Measurements from ENCODE around the gene CPLX1.
"Not testable (repeated sequence)": the region's sequence is repeated elsewhere in the genome, so short reads cannot be mapped to it uniquely, and the experiment has no call there.

Gene CPLX1

GRCh38 chr4:757111-757510, 68.8 kb downstream of the CPLX1 start:
- POLR2A ChIA-PET, result no interaction called here
- CTCF ChIA-PET, result interaction anchor here (1.3 kb wide), 1 partner anchor 176 kb away, joined by 3 read pairs; the partner anchor contains the start of gene TMEM175
- no peak for DNase-seq (ENCODE audit: extremely low spot score)
- TF ChIP-seq HDGF (IDR thresholded peaks at IDR 0.05; ENCODE audit: borderline replicate concordance), result no peak
- no peak for TF ChIP-seq L3MBTL2 (conservative IDR thresholded peaks at IDR 0.05)
- no peak for TF ChIP-seq FOXK2 (IDR thresholded peaks at IDR 0.05)
- no peak for TF ChIP-seq CTBP1 (IDR thresholded peaks at IDR 0.05; ENCODE audit: borderline replicate concordance)
- TF ChIP-seq SP1 (IDR thresholded peaks at IDR 0.05), result no peak
- no peak for TF ChIP-seq LEF1 (IDR thresholded peaks at IDR 0.05; ENCODE audit: borderline replicate concordance)
- no peak for TF ChIP-seq BHLHE40 (IDR thresholded peaks at IDR 0.05; ENCODE audit: borderline replicate concordance)
- no peak for TF ChIP-seq ZNF384 (IDR thresholded peaks at IDR 0.05)
- no peak for TF ChIP-seq ELF4 (IDR thresholded peaks at IDR 0.05)

DNA sequence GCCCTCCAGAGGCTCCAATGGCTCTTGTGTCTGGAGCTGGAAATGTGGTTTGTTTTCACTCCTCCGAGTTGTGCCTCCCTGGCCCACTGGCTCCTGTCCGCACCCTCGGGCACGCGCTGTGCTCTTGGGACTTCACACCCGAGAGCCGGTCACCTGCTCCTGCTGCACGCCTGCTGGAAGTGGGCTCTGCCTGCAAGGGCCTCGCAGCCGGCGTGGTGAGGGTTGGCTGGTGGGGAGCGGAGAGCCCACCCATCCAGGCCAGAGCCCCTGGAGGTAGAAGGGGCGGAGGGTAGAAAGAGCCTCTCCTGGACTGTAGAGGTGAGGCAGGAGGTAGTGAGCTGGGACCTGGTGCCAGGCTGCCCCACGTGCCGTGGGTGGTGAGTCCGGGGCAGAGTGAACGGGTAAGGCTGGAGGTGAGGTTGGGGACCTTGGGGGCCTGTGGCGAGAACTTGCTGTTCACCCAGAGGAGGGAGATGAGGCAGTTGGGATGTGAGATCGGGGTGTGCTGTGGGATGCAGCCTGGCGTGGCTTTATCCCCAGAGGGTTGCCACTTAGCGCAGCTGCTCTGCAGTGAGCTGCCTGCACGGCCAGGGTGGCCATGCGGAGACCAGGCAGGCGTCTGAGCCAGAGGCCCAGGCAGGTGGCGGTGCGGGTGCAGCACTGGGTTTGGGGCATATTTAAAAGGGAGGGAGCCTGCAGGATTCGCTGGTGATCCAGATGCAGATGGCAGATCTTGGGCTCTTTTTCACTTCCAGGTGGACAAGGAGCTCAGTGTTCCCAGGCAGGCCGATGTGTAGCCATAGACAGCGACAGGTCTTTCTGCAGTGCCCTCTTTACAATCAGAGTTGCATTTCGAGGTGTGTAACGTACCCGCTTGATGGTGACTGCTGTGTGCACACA, 71.5 kb downstream of the CPLX1 start:
- TF ChIP-seq HDGF (IDR thresholded peaks at IDR 0.05; ENCODE audit: borderline replicate concordance), result no peak
- TF ChIP-seq FOXK2 (IDR thresholded peaks at IDR 0.05), result no peak
- TF ChIP-seq SUZ12 (IDR thresholded peaks at IDR 0.05), result no peak
- no peak for TF ChIP-seq ARNT (IDR thresholded peaks at IDR 0.05)
- TF ChIP-seq FOXM1 (IDR thresholded peaks at IDR 0.05; ENCODE audit: borderline replicate concordance), result no peak
- TF ChIP-seq FOXA1 (IDR thresholded peaks at IDR 0.05), result no peak
- no peak for TF ChIP-seq NFRKB (IDR thresholded peaks at IDR 0.05)
- TF ChIP-seq, protein P1, sequence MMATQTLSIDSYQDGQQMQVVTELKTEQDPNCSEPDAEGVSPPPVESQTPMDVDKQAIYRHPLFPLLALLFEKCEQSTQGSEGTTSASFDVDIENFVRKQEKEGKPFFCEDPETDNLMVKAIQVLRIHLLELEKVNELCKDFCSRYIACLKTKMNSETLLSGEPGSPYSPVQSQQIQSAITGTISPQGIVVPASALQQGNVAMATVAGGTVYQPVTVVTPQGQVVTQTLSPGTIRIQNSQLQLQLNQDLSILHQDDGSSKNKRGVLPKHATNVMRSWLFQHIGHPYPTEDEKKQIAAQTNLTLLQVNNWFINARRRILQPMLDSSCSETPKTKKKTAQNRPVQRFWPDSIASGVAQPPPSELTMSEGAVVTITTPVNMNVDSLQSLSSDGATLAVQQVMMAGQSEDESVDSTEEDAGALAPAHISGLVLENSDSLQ (IDR thresholded peaks at IDR 0.05), result no peak
- no peak for TF ChIP-seq L3MBTL2 (conservative IDR thresholded peaks at IDR 0.05)
- no peak for TF ChIP-seq SP1 (IDR thresholded peaks at IDR 0.05)
- no peak for TF ChIP-seq ELF4 (IDR thresholded peaks at IDR 0.05)
- TF ChIP-seq ZNF384 (IDR thresholded peaks at IDR 0.05), result no peak
- no peak for TF ChIP-seq CTBP1 (IDR thresholded peaks at IDR 0.05; ENCODE audit: borderline replicate concordance)
- TF ChIP-seq TARDBP (IDR thresholded peaks at IDR 0.05), result no peak
- TF ChIP-seq BHLHE40 (IDR thresholded peaks at IDR 0.05; ENCODE audit: borderline replicate concordance), result no peak
- TF ChIP-seq LEF1 (IDR thresholded peaks at IDR 0.05; ENCODE audit: borderline replicate concordance), result no peak
- ChIA-PET POLR2A (no interaction called here), CTCF (no interaction called here)
- DNase-seq (ENCODE audit: extremely low spot score), result no peak

DNA sequence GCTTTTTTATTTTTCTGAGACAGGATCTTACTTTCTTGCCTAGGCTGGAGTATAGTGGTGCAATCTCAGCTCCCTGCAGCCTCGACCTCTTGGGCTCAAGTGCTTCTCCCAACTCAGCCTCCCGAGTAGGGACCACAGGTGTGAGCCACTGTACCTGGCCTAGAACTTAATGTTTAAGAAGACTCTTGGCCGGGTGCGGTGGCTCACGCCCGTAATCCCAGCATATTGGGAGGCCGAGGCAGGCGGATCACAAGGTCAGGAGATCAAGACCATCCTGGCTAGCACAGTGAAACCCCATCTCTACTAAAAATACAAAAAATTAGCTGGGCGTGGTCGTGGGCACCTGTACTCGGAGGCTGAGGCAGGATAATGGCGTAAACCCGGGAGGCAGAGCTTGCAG, 72.7 kb downstream of the CPLX1 start:
- POLR2A ChIA-PET, result not testable (repeated sequence)

GRCh38 chr4:752196-752861, 73.6 kb downstream of the CPLX1 start:
- POLR2A ChIA-PET, result no interaction called here
- no peak for TF ChIP-seq SUZ12 (IDR thresholded peaks at IDR 0.05)
- CTCF ChIA-PET, result interaction anchor here (1.3 kb wide), 1 partner anchor 10 kb away, joined by 7 read pairs; no protein-coding TSS in a partner anchor
- no peak for DNase-seq (ENCODE audit: extremely low spot score)

More for the DNA sequence above, 72.7 kb downstream of the CPLX1 start:
- CTCF ChIA-PET, result interaction anchor here (0.6 to 1.3 kb wide), 2 partner anchors 11 to 62 kb away, joined by 5 to 7 read pairs; no protein-coding TSS in a partner anchor
- DNase-seq (ENCODE audit: extremely low spot score), result not testable (repeated sequence)

GRCh38 chr4:751676-752075, 74.3 kb downstream of the CPLX1 start:
- DNase-seq (ENCODE audit: extremely low spot score), result no peak
- TF ChIP-seq FOXA1 (IDR thresholded peaks at IDR 0.05), result no peak
- no peak for TF ChIP-seq LEF1 (IDR thresholded peaks at IDR 0.05; ENCODE audit: borderline replicate concordance)
- TF ChIP-seq SUZ12 (IDR thresholded peaks at IDR 0.05), result no peak
- TF ChIP-seq, protein P1 (IDR thresholded peaks at IDR 0.05), result no peak
- TF ChIP-seq NFRKB (IDR thresholded peaks at IDR 0.05), result no peak
- no peak for TF ChIP-seq ARNT (IDR thresholded peaks at IDR 0.05)
- TF ChIP-seq BHLHE40 (IDR thresholded peaks at IDR 0.05; ENCODE audit: borderline replicate concordance), result no peak
- TF ChIP-seq L3MBTL2 (conservative IDR thresholded peaks at IDR 0.05), result no peak
- TF ChIP-seq ELF4 (IDR thresholded peaks at IDR 0.05), result no peak
- ChIA-PET POLR2A (no interaction called here), CTCF (no interaction called here)

GRCh38 chr4:749698-750666, 75.9 kb downstream of the CPLX1 start:
- CTCF ChIA-PET, result no interaction called here
- POLR2A ChIA-PET, result no interaction called here
- TF ChIP-seq FOXM1 (IDR thresholded peaks at IDR 0.05; ENCODE audit: borderline replicate concordance), result no peak
- no peak for TF ChIP-seq ARNT (IDR thresholded peaks at IDR 0.05)
- TF ChIP-seq SP1 (IDR thresholded peaks at IDR 0.05), result no peak
- no peak for TF ChIP-seq L3MBTL2 (conservative IDR thresholded peaks at IDR 0.05)
- TF ChIP-seq, protein P1 (IDR thresholded peaks at IDR 0.05), result no peak
- no peak for TF ChIP-seq FOXK2 (IDR thresholded peaks at IDR 0.05)
- no peak for TF ChIP-seq HDGF (IDR thresholded peaks at IDR 0.05; ENCODE audit: borderline replicate concordance)
- TF ChIP-seq TARDBP (IDR thresholded peaks at IDR 0.05), result no peak
- no peak for TF ChIP-seq SUZ12 (IDR thresholded peaks at IDR 0.05)
- no peak for TF ChIP-seq NFRKB (IDR thresholded peaks at IDR 0.05)
- no peak for TF ChIP-seq CTBP1 (IDR thresholded peaks at IDR 0.05; ENCODE audit: borderline replicate concordance)
- TF ChIP-seq LEF1 (IDR thresholded peaks at IDR 0.05; ENCODE audit: borderline replicate concordance), result no peak
- no peak for TF ChIP-seq BHLHE40 (IDR thresholded peaks at IDR 0.05; ENCODE audit: borderline replicate concordance)
- no peak for TF ChIP-seq FOXA1 (IDR thresholded peaks at IDR 0.05)
- no peak for TF ChIP-seq ZNF384 (IDR thresholded peaks at IDR 0.05)
- no peak for TF ChIP-seq ELF4 (IDR thresholded peaks at IDR 0.05)
- no peak for DNase-seq (ENCODE audit: extremely low spot score)

Data from HEK293T (cell line).